Measurements from ENCODE around the gene GABARAPL1.
"Not testable (repeated sequence)": the region's sequence is repeated elsewhere in the genome, so short reads cannot be mapped to it uniquely, and the experiment has no call there.

GABARAPL1 gene

DNA sequence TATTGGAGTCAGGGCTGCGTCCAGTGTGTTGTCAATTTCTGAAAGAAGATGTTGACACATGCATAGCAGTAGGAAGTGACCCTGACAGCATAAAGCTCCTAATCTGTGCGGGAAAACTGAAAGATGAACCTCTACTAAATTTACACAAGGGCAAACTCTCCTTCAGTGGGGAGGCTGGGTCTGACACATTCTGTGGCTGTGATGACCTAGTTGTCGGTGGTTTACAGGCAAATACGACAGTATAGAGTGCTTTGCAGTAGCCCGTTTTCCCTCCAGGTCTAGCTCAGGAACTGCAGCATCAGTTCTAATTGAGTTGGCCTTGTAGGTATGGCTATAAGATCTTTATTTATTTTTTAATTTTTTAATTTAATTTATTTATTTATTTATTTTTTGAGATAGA, 14.8 kb upstream of the GABARAPL1 start:
- H3K27me3 ChIP-seq (ENCODE audit: insufficient read depth, poor library complexity, severe bottlenecking) = peaks cover 3% of the 10 kb centered on the region
- H3K4me3 ChIP-seq (replicated peaks; ENCODE audit: insufficient read depth, low read length) = no peak overlapping the region
- TF ChIP-seq POLR2AphosphoS5 (IDR thresholded peaks at IDR 0.05; ENCODE audit: low read depth) = no peak
- TF ChIP-seq SPI1 (IDR thresholded peaks at IDR 0.05; ENCODE audit: borderline replicate concordance, low read depth) = no peak
- TF ChIP-seq, protein P1, sequence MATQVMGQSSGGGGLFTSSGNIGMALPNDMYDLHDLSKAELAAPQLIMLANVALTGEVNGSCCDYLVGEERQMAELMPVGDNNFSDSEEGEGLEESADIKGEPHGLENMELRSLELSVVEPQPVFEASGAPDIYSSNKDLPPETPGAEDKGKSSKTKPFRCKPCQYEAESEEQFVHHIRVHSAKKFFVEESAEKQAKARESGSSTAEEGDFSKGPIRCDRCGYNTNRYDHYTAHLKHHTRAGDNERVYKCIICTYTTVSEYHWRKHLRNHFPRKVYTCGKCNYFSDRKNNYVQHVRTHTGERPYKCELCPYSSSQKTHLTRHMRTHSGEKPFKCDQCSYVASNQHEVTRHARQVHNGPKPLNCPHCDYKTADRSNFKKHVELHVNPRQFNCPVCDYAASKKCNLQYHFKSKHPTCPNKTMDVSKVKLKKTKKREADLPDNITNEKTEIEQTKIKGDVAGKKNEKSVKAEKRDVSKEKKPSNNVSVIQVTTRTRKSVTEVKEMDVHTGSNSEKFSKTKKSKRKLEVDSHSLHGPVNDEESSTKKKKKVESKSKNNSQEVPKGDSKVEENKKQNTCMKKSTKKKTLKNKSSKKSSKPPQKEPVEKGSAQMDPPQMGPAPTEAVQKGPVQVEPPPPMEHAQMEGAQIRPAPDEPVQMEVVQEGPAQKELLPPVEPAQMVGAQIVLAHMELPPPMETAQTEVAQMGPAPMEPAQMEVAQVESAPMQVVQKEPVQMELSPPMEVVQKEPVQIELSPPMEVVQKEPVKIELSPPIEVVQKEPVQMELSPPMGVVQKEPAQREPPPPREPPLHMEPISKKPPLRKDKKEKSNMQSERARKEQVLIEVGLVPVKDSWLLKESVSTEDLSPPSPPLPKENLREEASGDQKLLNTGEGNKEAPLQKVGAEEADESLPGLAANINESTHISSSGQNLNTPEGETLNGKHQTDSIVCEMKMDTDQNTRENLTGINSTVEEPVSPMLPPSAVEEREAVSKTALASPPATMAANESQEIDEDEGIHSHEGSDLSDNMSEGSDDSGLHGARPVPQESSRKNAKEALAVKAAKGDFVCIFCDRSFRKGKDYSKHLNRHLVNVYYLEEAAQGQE (IDR thresholded peaks at IDR 0.05; ENCODE audit: insufficient replicate concordance, low read depth) = no peak
- TF ChIP-seq, protein P2, sequence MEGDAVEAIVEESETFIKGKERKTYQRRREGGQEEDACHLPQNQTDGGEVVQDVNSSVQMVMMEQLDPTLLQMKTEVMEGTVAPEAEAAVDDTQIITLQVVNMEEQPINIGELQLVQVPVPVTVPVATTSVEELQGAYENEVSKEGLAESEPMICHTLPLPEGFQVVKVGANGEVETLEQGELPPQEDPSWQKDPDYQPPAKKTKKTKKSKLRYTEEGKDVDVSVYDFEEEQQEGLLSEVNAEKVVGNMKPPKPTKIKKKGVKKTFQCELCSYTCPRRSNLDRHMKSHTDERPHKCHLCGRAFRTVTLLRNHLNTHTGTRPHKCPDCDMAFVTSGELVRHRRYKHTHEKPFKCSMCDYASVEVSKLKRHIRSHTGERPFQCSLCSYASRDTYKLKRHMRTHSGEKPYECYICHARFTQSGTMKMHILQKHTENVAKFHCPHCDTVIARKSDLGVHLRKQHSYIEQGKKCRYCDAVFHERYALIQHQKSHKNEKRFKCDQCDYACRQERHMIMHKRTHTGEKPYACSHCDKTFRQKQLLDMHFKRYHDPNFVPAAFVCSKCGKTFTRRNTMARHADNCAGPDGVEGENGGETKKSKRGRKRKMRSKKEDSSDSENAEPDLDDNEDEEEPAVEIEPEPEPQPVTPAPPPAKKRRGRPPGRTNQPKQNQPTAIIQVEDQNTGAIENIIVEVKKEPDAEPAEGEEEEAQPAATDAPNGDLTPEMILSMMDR (IDR thresholded peaks at IDR 0.05; ENCODE audit: insufficient read depth, low read length) = no peak
- TF ChIP-seq GABPA (IDR thresholded peaks at IDR 0.05; ENCODE audit: low read depth) = no peak
- no peak overlapping the region for H3K27ac ChIP-seq (replicated peaks)
- DNase-seq (ENCODE audit: low read depth in 1 of 2, low spot score in 1 of 2) = no peak

DNA sequence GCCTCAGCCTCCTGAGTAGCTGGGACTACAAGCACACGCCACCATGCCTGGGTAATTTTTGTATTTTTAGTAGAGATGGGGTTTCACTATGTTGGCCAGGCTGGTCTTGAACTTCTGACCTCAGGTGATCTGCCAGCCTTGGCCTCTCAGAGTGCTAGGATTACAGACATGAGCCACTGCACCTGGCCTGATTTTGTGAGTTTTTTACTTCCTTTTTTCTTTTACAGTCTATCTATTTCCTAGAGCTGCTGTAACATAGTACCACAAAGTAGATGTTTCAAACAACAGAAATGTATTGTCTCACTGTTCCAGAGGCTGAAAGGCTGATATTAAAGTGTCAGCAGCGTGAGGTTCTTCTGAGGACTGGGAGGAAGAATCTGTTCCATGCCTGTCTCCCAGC, 8.2 kb upstream of the GABARAPL1 start:
- H3K27ac ChIP-seq (replicated peaks); DNase-seq (ENCODE audit: low read depth in 1 of 2, low spot score in 1 of 2); H3K27me3 ChIP-seq (ENCODE audit: insufficient read depth, poor library complexity, severe bottlenecking): not testable (repeated sequence)

DNA sequence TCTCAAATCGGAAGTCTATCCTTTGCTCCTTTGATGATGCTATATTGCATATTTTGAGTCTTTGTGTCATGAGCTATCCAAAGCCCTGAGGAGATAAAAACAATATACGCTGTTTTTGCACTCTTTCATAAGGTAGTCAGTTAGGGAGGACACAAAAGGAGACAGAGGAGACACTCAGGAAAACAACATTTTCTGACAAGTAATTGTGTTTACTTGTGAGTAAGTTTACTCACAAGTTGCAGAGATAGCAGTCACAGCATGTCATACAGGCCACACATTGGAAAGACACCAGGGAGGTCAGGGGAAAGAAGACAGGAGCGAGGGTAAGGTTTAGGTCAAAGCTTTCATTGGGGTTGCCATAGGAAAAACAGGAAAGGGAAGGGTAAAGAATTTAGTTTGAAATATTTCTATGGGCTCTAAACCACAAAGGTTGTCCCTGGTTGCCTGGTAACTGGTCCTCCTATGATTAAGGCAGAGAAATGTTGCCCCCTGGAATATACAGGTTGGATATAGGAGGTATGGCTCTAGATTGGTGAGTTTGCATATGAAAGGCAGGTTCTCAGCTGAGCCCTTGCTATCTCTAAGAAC, 7.4 kb upstream of the GABARAPL1 start:
- H3K27ac ChIP-seq (replicated peaks) = no peak overlapping the region
- no peak overlapping the region for H3K4me3 ChIP-seq (replicated peaks; ENCODE audit: insufficient read depth, low read length)
- no peak for DNase-seq (ENCODE audit: low read depth in 1 of 2, low spot score in 1 of 2)
- TF ChIP-seq SPI1 (IDR thresholded peaks at IDR 0.05; ENCODE audit: borderline replicate concordance, low read depth) = no peak
- TF ChIP-seq, protein P2 (IDR thresholded peaks at IDR 0.05; ENCODE audit: insufficient read depth, low read length) = no peak
- no peak for TF ChIP-seq POLR2AphosphoS5 (IDR thresholded peaks at IDR 0.05; ENCODE audit: low read depth)
- TF ChIP-seq, protein P1 (IDR thresholded peaks at IDR 0.05; ENCODE audit: insufficient replicate concordance, low read depth) = no peak
- TF ChIP-seq GABPA (IDR thresholded peaks at IDR 0.05; ENCODE audit: low read depth) = no peak
- H3K27me3 ChIP-seq (ENCODE audit: insufficient read depth, poor library complexity, severe bottlenecking) = no peaks in the 10 kb centered on the region

More for the DNA sequence above, 8.2 kb upstream of the GABARAPL1 start:
- not testable (repeated sequence) for H3K4me3 ChIP-seq (replicated peaks; ENCODE audit: insufficient read depth, low read length)

DNA sequence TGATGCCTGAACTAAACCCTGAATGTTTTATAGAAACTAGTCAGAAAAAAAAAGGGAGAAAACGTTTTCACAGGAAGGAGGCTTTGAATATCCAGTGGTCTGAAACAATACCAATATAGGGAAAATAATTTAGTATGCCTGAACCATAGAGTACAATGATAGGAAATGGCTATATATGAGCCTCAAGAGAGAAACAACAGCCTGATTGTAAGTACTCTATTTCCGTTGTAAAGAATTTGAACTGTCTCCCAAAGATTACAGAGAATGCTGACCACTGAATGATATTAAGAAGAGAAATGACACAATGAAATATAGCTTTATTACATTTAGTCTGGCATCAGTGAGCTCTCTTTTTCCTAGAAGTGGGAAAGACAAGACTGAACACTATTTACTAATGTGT, 5.5 kb upstream of the GABARAPL1 start:
- Histone ChIP-seq H3K4me3 (replicated peaks; ENCODE audit: insufficient read depth, low read length) (no peak overlapping the region), H3K27ac (replicated peaks) (no peak overlapping the region), H3K27me3 (ENCODE audit: insufficient read depth, poor library complexity, severe bottlenecking) (no peaks in the 10 kb centered on the region)
- no peak for DNase-seq (ENCODE audit: low read depth in 1 of 2, low spot score in 1 of 2)
- TF ChIP-seq, protein P2 (IDR thresholded peaks at IDR 0.05; ENCODE audit: insufficient read depth, low read length) = no peak
- TF ChIP-seq, protein P1 (IDR thresholded peaks at IDR 0.05; ENCODE audit: insufficient replicate concordance, low read depth) = no peak
- TF ChIP-seq POLR2AphosphoS5 (IDR thresholded peaks at IDR 0.05; ENCODE audit: low read depth) (no peak), SPI1 (IDR thresholded peaks at IDR 0.05; ENCODE audit: borderline replicate concordance, low read depth) (no peak), GABPA (IDR thresholded peaks at IDR 0.05; ENCODE audit: low read depth) (no peak)

All from HL-60 (cell line).